Liver (tissue), 9 donors: ENCODE measurements around the gene CTNNA2. TPM values are rescaled to one million over a fixed set of nuclear protein-coding genes. Genes with fewer than 3 reads are reported as not detected.

Experiments
- DNase-seq: peaks from one replicate; pipeline ENCODE4 v3.0.0-alpha.2; 2017; ENCODE audit warnings: low spot score
- H3K27ac ChIP-seq, 2 donors: one replicate each; pipeline ENCODE4 v1.7.0; 2013; ENCODE audit warnings: inconsistent platforms in 2 of 2, low read length in 2 of 2, control low read depth in 1 of 2, low read depth in 1 of 2, mild to moderate bottlenecking in 1 of 2
- H3K27me3 ChIP-seq, 4 donors: one replicate each; pipeline versions ENCODE4 v1.6.1 to v1.7.0; 2013; ENCODE audit warnings: low read length in 3 of 4, inconsistent platforms in 1 of 4, mild to moderate bottlenecking in 1 of 4, moderate library complexity in 1 of 4; ENCODE audit not compliant: control insufficient read depth in 4 of 4, insufficient read depth in 4 of 4
- H3K36me3 ChIP-seq, 4 donors: one replicate each; pipeline versions ENCODE4 v1.6.1 to v1.7.0; 2013; ENCODE audit warnings: low read length in 3 of 4, mild to moderate bottlenecking in 3 of 4, low read depth in 1 of 4, moderate library complexity in 1 of 4; ENCODE audit not compliant: control insufficient read depth in 4 of 4, insufficient read depth in 3 of 4
- H3K4me1 ChIP-seq, 4 donors: one replicate each; pipeline versions ENCODE4 v1.6.1 to v1.7.0; 2013; ENCODE audit warnings: low read length in 3 of 4, mild to moderate bottlenecking in 3 of 4, moderate library complexity in 1 of 4; ENCODE audit not compliant: control insufficient read depth in 4 of 4, insufficient read depth in 4 of 4
- H3K4me3 ChIP-seq, 3 donors: one replicate each; pipeline versions ENCODE4 v1.6.1 to v1.7.0; 2013; ENCODE audit warnings: low read length in 3 of 3, control low read depth in 1 of 3, low read depth in 1 of 3, mild to moderate bottlenecking in 1 of 3
- H3K9ac ChIP-seq, 2 donors: one replicate each; pipeline ENCODE4 v1.7.0; 2013; ENCODE audit warnings: low read length in 2 of 2, mild to moderate bottlenecking in 2 of 2, moderate library complexity in 2 of 2, control low read depth in 1 of 2, low read depth in 1 of 2
- H3K9me3 ChIP-seq, 4 donors: one replicate each; pipeline versions ENCODE4 v1.6.1 to v1.7.0; 2013; ENCODE audit warnings: low read length in 3 of 4; ENCODE audit not compliant: control insufficient read depth in 4 of 4
- EGR1 ChIP-seq, 2 donors: IDR thresholded peaks; 2 replicates each; pipeline ENCODE4 v1.6.1; 2016 to 2018; ENCODE audit warnings: antibody characterized with exemption in 2 of 2, low read depth in 2 of 2
- FOXA1 ChIP-seq: IDR thresholded peaks from 2 replicates; pipeline ENCODE4 v1.6.1; 2016; ENCODE audit warnings: antibody characterized with exemption
- FOXA2 ChIP-seq: IDR thresholded peaks from 2 replicates; pipeline ENCODE4 v1.6.1; 2016; ENCODE audit warnings: antibody characterized with exemption
- GABPA ChIP-seq, 2 donors: IDR thresholded peaks in 1 of 2; conservative IDR thresholded peaks in 1 of 2; 2 replicates each; pipeline ENCODE4 v1.6.1; 2016; ENCODE audit warnings: antibody characterized with exemption in 2 of 2, mild to moderate bottlenecking in 1 of 2, moderate library complexity in 1 of 2
- HNF4A ChIP-seq, 2 donors: conservative IDR thresholded peaks; 2 replicates each; pipeline ENCODE4 v1.6.1; 2016; ENCODE audit warnings: antibody characterized with exemption in 2 of 2, mild to moderate bottlenecking in 2 of 2
- HNF4G ChIP-seq: IDR thresholded peaks from 2 replicates; pipeline ENCODE4 v1.6.1; 2016; ENCODE audit warnings: antibody characterized with exemption
- JUND ChIP-seq, 2 donors: IDR thresholded peaks; 2 replicates each; pipeline ENCODE4 v1.6.1; 2016; ENCODE audit warnings: antibody characterized with exemption in 2 of 2
- NR2F2 ChIP-seq: IDR thresholded peaks from 2 replicates; pipeline ENCODE4 v1.6.1; 2016; ENCODE audit warnings: antibody characterized with exemption
- RAD21 ChIP-seq, 2 donors: IDR thresholded peaks; 2 replicates each; pipeline ENCODE4 v1.6.1; 2016; ENCODE audit warnings: antibody characterized with exemption in 2 of 2, mild to moderate bottlenecking in 2 of 2
- RXRA ChIP-seq, 2 donors: IDR thresholded peaks; 2 replicates each; pipeline ENCODE4 v1.6.1; 2017 to 2018; ENCODE audit warnings: antibody characterized with exemption in 2 of 2, mild to moderate bottlenecking in 1 of 2
- SP1 ChIP-seq: IDR thresholded peaks from 2 replicates; pipeline ENCODE4 v1.6.1; 2018; ENCODE audit warnings: antibody characterized with exemption, mild to moderate bottlenecking
- TAF1 ChIP-seq: conservative IDR thresholded peaks from 2 replicates; pipeline ENCODE4 v1.6.1; 2016; ENCODE audit warnings: antibody characterized with exemption, mild to moderate bottlenecking
- YY1 ChIP-seq: IDR thresholded peaks from 2 replicates; pipeline ENCODE4 v1.6.1; 2016; ENCODE audit warnings: antibody characterized with exemption, mild to moderate bottlenecking
- WGBS: extraction: QIAGEN DNeasy Blood & Tissue Kit; methylation state at CpG from one replicate; pipeline ENCODE4 v1.1.7; 2013; 5-methylcytosine and 5-hydroxymethylcytosine counted together
- polyA plus RNA-seq, 2 donors: library from polyadenylated mRNA; stranded (reverse) in 1 of 2; unstranded in 1 of 2; fragments of 200-250 nt in 1 of 2; fragments of >200 nt in 1 of 2; fragmentation: Nextera tagmentation in 1 of 2; extraction: Ambion mirVana in 1 of 2; gene quantifications; one replicate each; pipeline versions ENCODE4 v1.2.1 to v1.2.3, GENCODE V29; 2013 to 2015
- total RNA-seq, 2 donors: library from RNA; depleted of rRNA; stranded (reverse); fragments of >200 nt; gene quantifications; one replicate each; pipeline ENCODE4 v1.2.3, GENCODE V29; 2014
- TF ChIP-seq, protein P1 (sequence below): IDR thresholded peaks from 2 replicates; pipeline ENCODE4 v1.6.1; 2016; ENCODE audit warnings: antibody characterized with exemption
- TF ChIP-seq, protein P2 (sequence below): IDR thresholded peaks from 2 replicates; pipeline ENCODE4 v1.6.1; 2016; ENCODE audit warnings: antibody characterized with exemption
- TF ChIP-seq, protein P3 (sequence below): fragments of 150-350 bp; IDR thresholded peaks from 2 replicates; pipeline ENCODE4 v1.5.1; 2017; ENCODE audit warnings: improper control_type of control experiment, low read depth, low read length; ENCODE audit not compliant: missing input control
- TF ChIP-seq, protein P4 (sequence below): IDR thresholded peaks from 2 replicates; pipeline ENCODE4 v1.6.1; 2016; ENCODE audit warnings: antibody characterized with exemption, mild to moderate bottlenecking
- TF ChIP-seq, protein P5 (sequence below): IDR thresholded peaks from 2 replicates; pipeline ENCODE4 v1.6.1; 2016; ENCODE audit warnings: antibody characterized with exemption
- donor health status: healthy.
- donor health status: healthy.
- donor health status: healthy.
- donor health status: healthy.
- donor health status: healthy.

CTNNA2 gene
- total and polyA plus RNA-seq, 4 donors = 0.05 TPM; not detected in 3

DNA sequence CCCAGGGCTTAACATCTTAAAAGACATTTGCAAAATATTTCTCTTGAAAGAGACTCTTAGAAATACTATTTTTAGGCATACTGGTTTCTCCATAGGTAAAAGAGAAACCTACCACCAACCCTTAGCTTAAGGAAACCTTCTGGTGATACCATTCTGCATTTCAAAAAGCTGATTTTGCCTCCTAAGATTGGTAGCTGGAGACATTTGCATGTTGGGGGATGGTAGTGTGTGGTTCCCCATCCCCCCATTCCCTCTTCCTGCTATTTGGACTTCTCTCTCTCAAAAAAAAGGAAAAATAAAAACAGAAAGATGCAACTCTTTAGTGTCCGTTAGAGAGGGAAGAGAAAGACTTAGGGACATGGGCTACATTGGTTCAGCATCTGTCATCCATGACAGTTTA, 787.5 kb downstream of the CTNNA2 start:
- no peak for TF ChIP-seq GABPA (IDR thresholded peaks at IDR 0.05 in 1 of 2, conservative IDR thresholded peaks at IDR 0.05 in 1 of 2)
- no peak for TF ChIP-seq HNF4A (conservative IDR thresholded peaks at IDR 0.05)
- H3K4me3 ChIP-seq = no peak overlapping the region
- H3K9me3 ChIP-seq = no peaks in the 10 kb centered on the region
- no peak overlapping the region for H3K9ac ChIP-seq
- WGBS = 28% methylated on average over 1 of the region's 1 CpG
- peaks cover 0 to 12% (median 10%) of the 10 kb centered on the region in 4 donors for H3K27me3 ChIP-seq
- no peak overlapping the region for H3K27ac ChIP-seq
- no peaks in the 10 kb centered on the region for H3K36me3 ChIP-seq
- no peak for DNase-seq
- H3K4me1 ChIP-seq = no peaks in the 10 kb centered on the region

DNA sequence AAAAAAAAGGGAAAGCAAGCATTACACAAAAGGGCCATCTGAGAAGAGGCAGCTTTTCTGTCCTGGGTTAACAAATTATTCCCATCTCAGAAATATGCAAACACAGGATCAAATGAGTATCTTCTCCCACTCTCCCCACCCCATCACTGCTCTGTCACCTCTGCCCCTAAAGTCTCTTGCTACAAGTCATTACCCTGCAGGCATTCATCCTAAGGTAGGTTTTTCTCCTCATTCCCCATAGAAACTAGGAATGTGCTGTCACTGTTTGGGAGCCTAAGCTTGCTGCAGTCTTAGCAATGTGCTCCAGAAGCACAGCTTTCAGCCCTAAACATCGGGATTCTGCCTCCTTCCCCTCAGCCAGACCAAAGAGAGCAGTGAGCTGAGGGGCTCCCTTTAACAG, 788.1 kb downstream of the CTNNA2 start:
- TF ChIP-seq TAF1 (no peak), YY1 (no peak), RAD21 (IDR thresholded peaks at IDR 0.05) (no peak), NR2F2 (no peak), RXRA (IDR thresholded peaks at IDR 0.05) (no peak), GABPA (IDR thresholded peaks at IDR 0.05 in 1 of 2, conservative IDR thresholded peaks at IDR 0.05 in 1 of 2) (no peak), JUND (IDR thresholded peaks at IDR 0.05) (no peak), FOXA1 (no peak), HNF4A (conservative IDR thresholded peaks at IDR 0.05) (no peak), FOXA2 (no peak), HNF4G (no peak), SP1 (no peak), EGR1 (IDR thresholded peaks at IDR 0.05; ENCODE audit: low read depth in 2 of 2) (no peak)
- TF ChIP-seq, protein P1, sequence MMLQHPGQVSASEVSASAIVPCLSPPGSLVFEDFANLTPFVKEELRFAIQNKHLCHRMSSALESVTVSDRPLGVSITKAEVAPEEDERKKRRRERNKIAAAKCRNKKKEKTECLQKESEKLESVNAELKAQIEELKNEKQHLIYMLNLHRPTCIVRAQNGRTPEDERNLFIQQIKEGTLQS = no peak
- TF ChIP-seq, protein P2, sequence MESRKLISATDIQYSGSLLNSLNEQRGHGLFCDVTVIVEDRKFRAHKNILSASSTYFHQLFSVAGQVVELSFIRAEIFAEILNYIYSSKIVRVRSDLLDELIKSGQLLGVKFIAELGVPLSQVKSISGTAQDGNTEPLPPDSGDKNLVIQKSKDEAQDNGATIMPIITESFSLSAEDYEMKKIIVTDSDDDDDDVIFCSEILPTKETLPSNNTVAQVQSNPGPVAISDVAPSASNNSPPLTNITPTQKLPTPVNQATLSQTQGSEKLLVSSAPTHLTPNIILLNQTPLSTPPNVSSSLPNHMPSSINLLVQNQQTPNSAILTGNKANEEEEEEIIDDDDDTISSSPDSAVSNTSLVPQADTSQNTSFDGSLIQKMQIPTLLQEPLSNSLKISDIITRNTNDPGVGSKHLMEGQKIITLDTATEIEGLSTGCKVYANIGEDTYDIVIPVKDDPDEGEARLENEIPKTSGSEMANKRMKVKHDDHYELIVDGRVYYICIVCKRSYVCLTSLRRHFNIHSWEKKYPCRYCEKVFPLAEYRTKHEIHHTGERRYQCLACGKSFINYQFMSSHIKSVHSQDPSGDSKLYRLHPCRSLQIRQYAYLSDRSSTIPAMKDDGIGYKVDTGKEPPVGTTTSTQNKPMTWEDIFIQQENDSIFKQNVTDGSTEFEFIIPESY = no peak
- TF ChIP-seq, protein P3, sequence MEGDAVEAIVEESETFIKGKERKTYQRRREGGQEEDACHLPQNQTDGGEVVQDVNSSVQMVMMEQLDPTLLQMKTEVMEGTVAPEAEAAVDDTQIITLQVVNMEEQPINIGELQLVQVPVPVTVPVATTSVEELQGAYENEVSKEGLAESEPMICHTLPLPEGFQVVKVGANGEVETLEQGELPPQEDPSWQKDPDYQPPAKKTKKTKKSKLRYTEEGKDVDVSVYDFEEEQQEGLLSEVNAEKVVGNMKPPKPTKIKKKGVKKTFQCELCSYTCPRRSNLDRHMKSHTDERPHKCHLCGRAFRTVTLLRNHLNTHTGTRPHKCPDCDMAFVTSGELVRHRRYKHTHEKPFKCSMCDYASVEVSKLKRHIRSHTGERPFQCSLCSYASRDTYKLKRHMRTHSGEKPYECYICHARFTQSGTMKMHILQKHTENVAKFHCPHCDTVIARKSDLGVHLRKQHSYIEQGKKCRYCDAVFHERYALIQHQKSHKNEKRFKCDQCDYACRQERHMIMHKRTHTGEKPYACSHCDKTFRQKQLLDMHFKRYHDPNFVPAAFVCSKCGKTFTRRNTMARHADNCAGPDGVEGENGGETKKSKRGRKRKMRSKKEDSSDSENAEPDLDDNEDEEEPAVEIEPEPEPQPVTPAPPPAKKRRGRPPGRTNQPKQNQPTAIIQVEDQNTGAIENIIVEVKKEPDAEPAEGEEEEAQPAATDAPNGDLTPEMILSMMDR = no peak
- TF ChIP-seq, protein P4, sequence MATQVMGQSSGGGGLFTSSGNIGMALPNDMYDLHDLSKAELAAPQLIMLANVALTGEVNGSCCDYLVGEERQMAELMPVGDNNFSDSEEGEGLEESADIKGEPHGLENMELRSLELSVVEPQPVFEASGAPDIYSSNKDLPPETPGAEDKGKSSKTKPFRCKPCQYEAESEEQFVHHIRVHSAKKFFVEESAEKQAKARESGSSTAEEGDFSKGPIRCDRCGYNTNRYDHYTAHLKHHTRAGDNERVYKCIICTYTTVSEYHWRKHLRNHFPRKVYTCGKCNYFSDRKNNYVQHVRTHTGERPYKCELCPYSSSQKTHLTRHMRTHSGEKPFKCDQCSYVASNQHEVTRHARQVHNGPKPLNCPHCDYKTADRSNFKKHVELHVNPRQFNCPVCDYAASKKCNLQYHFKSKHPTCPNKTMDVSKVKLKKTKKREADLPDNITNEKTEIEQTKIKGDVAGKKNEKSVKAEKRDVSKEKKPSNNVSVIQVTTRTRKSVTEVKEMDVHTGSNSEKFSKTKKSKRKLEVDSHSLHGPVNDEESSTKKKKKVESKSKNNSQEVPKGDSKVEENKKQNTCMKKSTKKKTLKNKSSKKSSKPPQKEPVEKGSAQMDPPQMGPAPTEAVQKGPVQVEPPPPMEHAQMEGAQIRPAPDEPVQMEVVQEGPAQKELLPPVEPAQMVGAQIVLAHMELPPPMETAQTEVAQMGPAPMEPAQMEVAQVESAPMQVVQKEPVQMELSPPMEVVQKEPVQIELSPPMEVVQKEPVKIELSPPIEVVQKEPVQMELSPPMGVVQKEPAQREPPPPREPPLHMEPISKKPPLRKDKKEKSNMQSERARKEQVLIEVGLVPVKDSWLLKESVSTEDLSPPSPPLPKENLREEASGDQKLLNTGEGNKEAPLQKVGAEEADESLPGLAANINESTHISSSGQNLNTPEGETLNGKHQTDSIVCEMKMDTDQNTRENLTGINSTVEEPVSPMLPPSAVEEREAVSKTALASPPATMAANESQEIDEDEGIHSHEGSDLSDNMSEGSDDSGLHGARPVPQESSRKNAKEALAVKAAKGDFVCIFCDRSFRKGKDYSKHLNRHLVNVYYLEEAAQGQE = no peak
- TF ChIP-seq, protein P5, sequence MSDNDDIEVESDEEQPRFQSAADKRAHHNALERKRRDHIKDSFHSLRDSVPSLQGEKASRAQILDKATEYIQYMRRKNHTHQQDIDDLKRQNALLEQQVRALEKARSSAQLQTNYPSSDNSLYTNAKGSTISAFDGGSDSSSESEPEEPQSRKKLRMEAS = no peak
- no peaks in the 10 kb centered on the region for H3K36me3 ChIP-seq
- H3K9ac ChIP-seq = no peak overlapping the region
- H3K9me3 ChIP-seq = no peaks in the 10 kb centered on the region
- peaks cover 0 to 14% (median 10%) of the 10 kb centered on the region in 4 donors for H3K27me3 ChIP-seq
- no peak overlapping the region for H3K27ac ChIP-seq
- H3K4me1 ChIP-seq = no peaks in the 10 kb centered on the region
- no peak for DNase-seq
- H3K4me3 ChIP-seq = no peak overlapping the region
- 10% methylated on average over 1 of the region's 1 CpG for WGBS
